Glutamatergic neuron (in vitro differentiated cells): ENCODE data around the gene SYNDIG1L. TPM values are rescaled to one million over a fixed set of nuclear protein-coding genes. Genes with fewer than 3 reads are reported as not detected.

Experiments
- DNase-seq: peaks from one replicate; pipeline ENCODE4 v3.0.0; 2022
- H3K27ac Mint-ChIP-seq: one replicate; pipeline ENCODE4 v1.8.0; 2020; ENCODE audit warnings: mild to moderate bottlenecking, mixed read lengths, inconsistent platforms; ENCODE audit not compliant: unreplicated experiment
- H3K27me3 Mint-ChIP-seq: one replicate; pipeline ENCODE4 v1.8.0; 2020; ENCODE audit warnings: mild to moderate bottlenecking, moderate library complexity, mixed read lengths, inconsistent platforms; ENCODE audit not compliant: unreplicated experiment
- H3K36me3 Mint-ChIP-seq: one replicate; pipeline ENCODE4 v1.8.0; 2020; ENCODE audit warnings: mild to moderate bottlenecking, mixed read lengths, inconsistent platforms; ENCODE audit not compliant: unreplicated experiment
- H3K4me1 Mint-ChIP-seq: one replicate; pipeline ENCODE4 v1.8.0; 2020; ENCODE audit warnings: mild to moderate bottlenecking, low read depth, mixed read lengths, inconsistent platforms; ENCODE audit not compliant: unreplicated experiment
- H3K4me3 Mint-ChIP-seq: one replicate; pipeline ENCODE4 v1.8.0; 2020; ENCODE audit warnings: mild to moderate bottlenecking, mixed read lengths, inconsistent platforms; ENCODE audit not compliant: unreplicated experiment
- H3K9me3 Mint-ChIP-seq: one replicate; pipeline ENCODE4 v1.8.0; 2020; ENCODE audit warnings: mild to moderate bottlenecking, moderate library complexity, mixed read lengths, inconsistent platforms; ENCODE audit not compliant: unreplicated experiment
- CTCF ChIP-seq: fragments of 200-600 bp; sonication (generic); IDR thresholded peaks from one replicate; pipeline ENCODE4 v1.5.0; 2021; ENCODE audit not compliant: partially characterized antibody, unreplicated experiment
- total RNA-seq: library from RNA; stranded (reverse); fragmentation: NEBNext Ultra II Directional; extraction: Animal tissue kit (Norgen Biotek cat#: 25700); gene quantifications from one replicate; pipeline ENCODE4 v1.2.1, GENCODE V29; 2021; ENCODE audit not compliant: unreplicated experiment

Gene SYNDIG1L
- total RNA-seq, 1 donor from 2014 or later = 1.5 TPM

- no peaks in the 10 kb centered on the region for H3K9me3 Mint-ChIP-seq
- H3K27me3 Mint-ChIP-seq = peaks cover 2% of the 10 kb centered on the region
- no peak for DNase-seq
- no peak overlapping the region for H3K27ac Mint-ChIP-seq
- H3K4me3 Mint-ChIP-seq = no peak overlapping the region
- no peaks in the 10 kb centered on the region for H3K4me1 Mint-ChIP-seq
- H3K36me3 Mint-ChIP-seq = no peaks in the 10 kb centered on the region
- TF ChIP-seq CTCF = no peak
Measured at GRCh38 chr14:74434294-74434693, 8.3 kb upstream of the SYNDIG1L start.

GRCh38 chr14:74429991-74430390, 4.0 kb upstream of the SYNDIG1L start:
- Mint-ChIP-seq H3K4me1 (no peaks in the 10 kb centered on the region), H3K27me3 (peaks cover 2% of the 10 kb centered on the region), H3K4me3 (no peak overlapping the region), H3K36me3 (no peaks in the 10 kb centered on the region), H3K9me3 (no peaks in the 10 kb centered on the region), H3K27ac (no peak overlapping the region)
- TF ChIP-seq CTCF = no peak
- DNase-seq = no peak

- no peak overlapping the region for H3K4me3 Mint-ChIP-seq
- no peaks in the 10 kb centered on the region for H3K36me3 Mint-ChIP-seq
- H3K27me3 Mint-ChIP-seq = peaks cover 5% of the 10 kb centered on the region
- H3K9me3 Mint-ChIP-seq = no peaks in the 10 kb centered on the region
- no peaks in the 10 kb centered on the region for H3K4me1 Mint-ChIP-seq
- DNase-seq = no peak
- H3K27ac Mint-ChIP-seq = no peak overlapping the region
- no peak for TF ChIP-seq CTCF
Measured at GRCh38 chr14:74429221-74429691, 3.2 kb upstream of the SYNDIG1L start.

- peak overlapping the region; percentile 5 for H3K27ac Mint-ChIP-seq
- H3K36me3 Mint-ChIP-seq = no peaks in the 10 kb centered on the region
- H3K4me3 Mint-ChIP-seq = no peak overlapping the region
- no peaks in the 10 kb centered on the region for H3K9me3 Mint-ChIP-seq
- TF ChIP-seq CTCF = no peak
- peaks cover 4% of the 10 kb centered on the region for H3K4me1 Mint-ChIP-seq
- DNase-seq = no peak
- peaks cover 5% of the 10 kb centered on the region for H3K27me3 Mint-ChIP-seq
Measured at GRCh38 chr14:74427651-74428050, 1.6 kb upstream of the SYNDIG1L start.

- DNase-seq = peak; percentile 48
- Mint-ChIP-seq H3K9me3 (no peaks in the 10 kb centered on the region), H3K27ac (no peak overlapping the region), H3K36me3 (no peaks in the 10 kb centered on the region), H3K4me1 (peaks cover 15% of the 10 kb centered on the region), H3K4me3 (no peak overlapping the region), H3K27me3 (peaks cover 8% of the 10 kb centered on the region)
- no peak for TF ChIP-seq CTCF
Measured at GRCh38 chr14:74425525-74426201, 347 bp downstream of the SYNDIG1L start.
